ENCODE results near the gene ZNF438.
"Not testable (repeated sequence)": the region's sequence is repeated elsewhere in the genome, so short reads cannot be mapped to it uniquely, and the experiment has no call there.

ZNF438 gene

GRCh38 chr10:30804478-30805055, 227.1 kb downstream of the ZNF438 start:
- DNase-seq (ENCODE audit: low spot score) = no peak
- in situ Hi-C loops (cut with MboI; ENCODE audit: low pct_unique_long_range_greater_than_20kb, low sequenced_read_pairs, unreplicated experiment) = no loop called here
- TF ChIP-seq, protein P1, sequence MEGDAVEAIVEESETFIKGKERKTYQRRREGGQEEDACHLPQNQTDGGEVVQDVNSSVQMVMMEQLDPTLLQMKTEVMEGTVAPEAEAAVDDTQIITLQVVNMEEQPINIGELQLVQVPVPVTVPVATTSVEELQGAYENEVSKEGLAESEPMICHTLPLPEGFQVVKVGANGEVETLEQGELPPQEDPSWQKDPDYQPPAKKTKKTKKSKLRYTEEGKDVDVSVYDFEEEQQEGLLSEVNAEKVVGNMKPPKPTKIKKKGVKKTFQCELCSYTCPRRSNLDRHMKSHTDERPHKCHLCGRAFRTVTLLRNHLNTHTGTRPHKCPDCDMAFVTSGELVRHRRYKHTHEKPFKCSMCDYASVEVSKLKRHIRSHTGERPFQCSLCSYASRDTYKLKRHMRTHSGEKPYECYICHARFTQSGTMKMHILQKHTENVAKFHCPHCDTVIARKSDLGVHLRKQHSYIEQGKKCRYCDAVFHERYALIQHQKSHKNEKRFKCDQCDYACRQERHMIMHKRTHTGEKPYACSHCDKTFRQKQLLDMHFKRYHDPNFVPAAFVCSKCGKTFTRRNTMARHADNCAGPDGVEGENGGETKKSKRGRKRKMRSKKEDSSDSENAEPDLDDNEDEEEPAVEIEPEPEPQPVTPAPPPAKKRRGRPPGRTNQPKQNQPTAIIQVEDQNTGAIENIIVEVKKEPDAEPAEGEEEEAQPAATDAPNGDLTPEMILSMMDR (IDR thresholded peaks at IDR 0.05; ENCODE audit: extremely low read depth, insufficient read depth, missing control alignments) = no peak

- TF ChIP-seq, protein P1 (IDR thresholded peaks at IDR 0.05; ENCODE audit: extremely low read depth, insufficient read depth, missing control alignments) = no peak
- no peak for DNase-seq (ENCODE audit: low spot score)
- in situ Hi-C loops (cut with MboI; ENCODE audit: low pct_unique_long_range_greater_than_20kb, low sequenced_read_pairs, unreplicated experiment) = no loop called here
These were observed 227.8 kb downstream of the ZNF438 start for GRCh38 chr10:30803892-30804322.

DNA sequence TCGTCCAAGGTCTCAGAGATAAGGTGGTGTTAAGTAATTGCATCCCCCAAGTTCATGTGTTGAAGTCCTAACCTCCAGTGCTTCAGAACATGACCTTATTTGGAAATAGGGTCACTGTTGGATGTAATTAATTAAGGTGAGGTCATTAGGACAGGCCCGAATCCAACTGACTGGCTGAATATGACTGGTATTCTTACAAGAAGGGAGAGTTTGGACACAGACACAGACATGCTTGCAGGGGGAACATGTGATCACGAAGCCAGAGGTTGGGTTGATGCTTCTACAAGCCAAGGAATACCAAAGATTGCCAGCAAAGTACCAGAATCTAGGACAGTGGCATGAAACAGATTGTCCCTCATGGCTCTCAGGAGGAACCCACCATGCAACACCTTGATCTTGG, 228.6 kb downstream of the ZNF438 start:
- in situ Hi-C loops (cut with MboI; ENCODE audit: low pct_unique_long_range_greater_than_20kb, low sequenced_read_pairs, unreplicated experiment) = no loop called here

GRCh38 chr10:30800368-30800767, 231.3 kb downstream of the ZNF438 start:
- DNase-seq (ENCODE audit: low spot score) = no peak
- TF ChIP-seq, protein P1 (IDR thresholded peaks at IDR 0.05; ENCODE audit: extremely low read depth, insufficient read depth, missing control alignments) = no peak
- in situ Hi-C loops (cut with MboI; ENCODE audit: low pct_unique_long_range_greater_than_20kb, low sequenced_read_pairs, unreplicated experiment) = no loop called here

More for the DNA sequence above, 228.6 kb downstream of the ZNF438 start:
- no peak for DNase-seq (ENCODE audit: low spot score)
- TF ChIP-seq, protein P1 (IDR thresholded peaks at IDR 0.05; ENCODE audit: extremely low read depth, insufficient read depth, missing control alignments) = no peak

- TF ChIP-seq, protein P1 (IDR thresholded peaks at IDR 0.05; ENCODE audit: extremely low read depth, insufficient read depth, missing control alignments) = no peak
- in situ Hi-C loops (cut with MboI; ENCODE audit: low pct_unique_long_range_greater_than_20kb, low sequenced_read_pairs, unreplicated experiment) = loop anchor here (25.0 kb wide), 1 partner anchor 689 kb away; no protein-coding TSS in a partner anchor
- DNase-seq (ENCODE audit: low spot score) = no peak
These were observed 232.9 kb downstream of the ZNF438 start for GRCh38 chr10:30798646-30799185.

DNA sequence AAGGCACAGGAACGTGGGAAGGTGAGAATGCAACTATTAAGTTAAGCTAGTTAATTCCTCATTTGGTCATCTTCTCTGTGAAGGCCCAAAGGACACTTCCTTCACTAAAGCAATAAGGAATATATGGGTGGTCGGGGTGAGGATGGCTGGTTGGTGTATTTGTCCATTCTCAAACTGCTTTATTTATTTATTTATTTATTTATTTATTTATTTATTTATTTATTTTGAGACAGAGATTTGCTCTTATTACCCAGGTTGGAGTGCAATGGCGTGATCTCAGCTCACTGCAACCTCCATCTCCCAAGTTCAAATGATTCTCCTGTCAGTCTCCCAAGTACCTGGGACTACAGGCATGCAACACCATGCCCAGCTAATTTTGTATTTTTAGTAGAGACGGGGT, 236.6 kb downstream of the ZNF438 start:
- DNase-seq (ENCODE audit: low spot score) = not testable (repeated sequence)
- in situ Hi-C loops (cut with MboI; ENCODE audit: low pct_unique_long_range_greater_than_20kb, low sequenced_read_pairs, unreplicated experiment) = loop anchor here (25.0 kb wide), 1 partner anchor 692 kb away; no protein-coding TSS in a partner anchor
